Mesenchymal stem cell (in vitro differentiated cells and primary cell): ENCODE data around the gene GSN.

Experiments used
- DNase-seq: peaks from one replicate; pipeline ENCODE4 v3.0.0-alpha.2; 2013
- H2AFZ ChIP-seq: one replicate; pipeline ENCODE4 v1.6.1; 2013; ENCODE audit warnings: low read depth, mild to moderate bottlenecking, control low read depth, inconsistent platforms, low read length, moderate library complexity
- H2AK5ac ChIP-seq: 2 replicates; pipeline ENCODE4 v1.6.1; 2013; ENCODE audit warnings: low read length, moderate library complexity, mild to moderate bottlenecking, inconsistent platforms; ENCODE audit not compliant: severe bottlenecking
- H2BK120ac ChIP-seq: one replicate; pipeline ENCODE4 v1.6.1; 2013; ENCODE audit warnings: low read depth, mild to moderate bottlenecking, inconsistent platforms, low read length, moderate library complexity
- H2BK12ac ChIP-seq, 2 experiments: one replicate each; pipeline ENCODE4 v1.6.1; 2013; ENCODE audit warnings: inconsistent platforms in 2 of 2, low read length in 2 of 2, mild to moderate bottlenecking in 2 of 2, moderate library complexity in 2 of 2, control low read depth in 1 of 2
- H2BK15ac ChIP-seq: one replicate; pipeline ENCODE4 v1.6.1; 2013; ENCODE audit warnings: mild to moderate bottlenecking, low read depth, inconsistent platforms; ENCODE audit not compliant: poor library complexity, severe bottlenecking
- H2BK5ac ChIP-seq: 2 replicates; pipeline ENCODE4 v1.6.1; 2013; ENCODE audit warnings: low read depth, mild to moderate bottlenecking, low read length, control low read depth, inconsistent platforms; ENCODE audit not compliant: poor library complexity, severe bottlenecking
- H3K14ac ChIP-seq, 2 experiments: one replicate each; pipeline ENCODE4 v1.6.1; 2013; ENCODE audit warnings: inconsistent platforms in 2 of 2, low read length in 2 of 2, control low read depth in 1 of 2, mild to moderate bottlenecking in 1 of 2, moderate library complexity in 1 of 2
- H3K18ac ChIP-seq, 2 experiments: one replicate each; pipeline ENCODE4 v1.6.1; 2013; ENCODE audit warnings: inconsistent platforms in 2 of 2, low read length in 2 of 2, control low read depth in 1 of 2, low read depth in 1 of 2, mild to moderate bottlenecking in 1 of 2
- H3K23ac ChIP-seq, 2 experiments: one replicate each; pipeline ENCODE4 v1.6.1; 2013; ENCODE audit warnings: inconsistent platforms in 2 of 2, low read length in 2 of 2, mild to moderate bottlenecking in 2 of 2, moderate library complexity in 2 of 2, control low read depth in 1 of 2
- H3K27ac ChIP-seq: 2 replicates; pipeline ENCODE4 v1.5.1; 2013; ENCODE audit warnings: mild to moderate bottlenecking, moderate library complexity, low read length, control low read depth, inconsistent platforms; ENCODE audit not compliant: poor library complexity, severe bottlenecking
- H3K27me3 ChIP-seq, 2 experiments: 2 replicates each; pipeline versions ENCODE4 v1.6.1 to v1.7.0; 2013; ENCODE audit warnings: low read length in 2 of 2, mild to moderate bottlenecking in 2 of 2, moderate library complexity in 2 of 2, control low read depth in 1 of 2, inconsistent platforms in 1 of 2; ENCODE audit not compliant: control insufficient read depth in 1 of 2, insufficient read depth in 1 of 2
- H3K36me3 ChIP-seq, 2 experiments: 2 replicates each; pipeline versions ENCODE4 v1.6.1 to v1.7.0; 2013; ENCODE audit warnings: low read length in 2 of 2, control low read depth in 1 of 2, inconsistent platforms in 1 of 2, low read depth in 1 of 2, mild to moderate bottlenecking in 1 of 2; ENCODE audit not compliant: insufficient read depth in 2 of 2, control insufficient read depth in 1 of 2
- H3K4ac ChIP-seq, 2 experiments: one replicate each; pipeline ENCODE4 v1.6.1; 2013; ENCODE audit warnings: inconsistent platforms in 2 of 2, low read length in 2 of 2, mild to moderate bottlenecking in 2 of 2, moderate library complexity in 2 of 2, control low read depth in 1 of 2, low read depth in 1 of 2
- H3K4me1 ChIP-seq: 2 replicates; pipeline ENCODE4 v1.6.1; 2013; ENCODE audit warnings: low read depth, low read length, control low read depth; ENCODE audit not compliant: control insufficient read depth, insufficient read depth
- H3K4me2 ChIP-seq: 2 replicates; pipeline ENCODE4 v1.6.1; 2013; ENCODE audit warnings: low read length, mild to moderate bottlenecking, inconsistent platforms; ENCODE audit not compliant: poor library complexity, severe bottlenecking
- H3K4me3 ChIP-seq, 2 experiments: 2 replicates each; pipeline versions ENCODE4 v1.5.1 to v1.7.0; 2013; ENCODE audit warnings: low read length in 2 of 2, mild to moderate bottlenecking in 2 of 2, control low read depth in 1 of 2, low read depth in 1 of 2; ENCODE audit not compliant: insufficient read depth in 1 of 2
- H3K79me1 ChIP-seq: replicated peaks from 2 replicates; pipeline ENCODE4 v1.6.1; 2013; ENCODE audit warnings: mild to moderate bottlenecking, control low read depth, low read length, inconsistent platforms; ENCODE audit not compliant: poor library complexity, severe bottlenecking
- H3K9ac ChIP-seq: 2 replicates; pipeline ENCODE4 v1.7.0; 2013; ENCODE audit warnings: mild to moderate bottlenecking, low read length, moderate library complexity
- H3K9me3 ChIP-seq: 2 replicates; pipeline ENCODE4 v1.7.0; 2013; ENCODE audit warnings: mild to moderate bottlenecking, low read length; ENCODE audit not compliant: control insufficient read depth
- H4K8ac ChIP-seq: one replicate; pipeline ENCODE4 v1.6.1; 2013; ENCODE audit warnings: inconsistent platforms, mild to moderate bottlenecking, low read length, moderate library complexity
- H4K91ac ChIP-seq: one replicate; pipeline ENCODE4 v1.6.1; 2013; ENCODE audit warnings: mild to moderate bottlenecking, low read length, inconsistent platforms
- WGBS: methylation state at CpG from one replicate; pipeline ENCODE4 v1.1.7; 2013; ENCODE audit warnings: mixed read lengths; 5-methylcytosine and 5-hydroxymethylcytosine counted together

The GSN gene

GRCh38 chr9:121284733-121285451 lies 16.9 kb downstream of the GSN start:
- no peak for DNase-seq
- Histone ChIP-seq H2BK12ac (peak overlapping the region; percentile 34 to 64), H3K18ac (peak overlapping the region; percentile 46 to 51), H3K23ac (no peak overlapping the region), H2AK5ac (peak overlapping the region; percentile 82), H3K27ac (peak overlapping the region; percentile 100), H2BK120ac (no peak overlapping the region), H3K14ac (no peak overlapping the region), H2AFZ (no peak overlapping the region), H2BK5ac (no peak overlapping the region), H3K27me3 (no peaks in the 10 kb centered on the region), H4K8ac (peak overlapping the region; percentile 28), H2BK15ac (peak overlapping the region; percentile 89), H3K79me1 (peaks cover 24% of the 10 kb centered on the region), H3K4me1 (peaks cover 51% of the 10 kb centered on the region), H3K9ac (peak overlapping the region; percentile 93), H3K4ac (peak overlapping the region; percentile 41 to 59), H4K91ac (peak overlapping the region; percentile 64), H3K4me2 (no peak overlapping the region), H3K36me3 (peaks cover 37 to 50% of the 10 kb centered on the region in 2 experiments), H3K9me3 (no peaks in the 10 kb centered on the region), H3K4me3 (no peak overlapping the region)
- 96% methylated on average over 9 of the region's 9 CpGs for WGBS

GRCh38 chr9:121285835-121286687 lies 18.1 kb downstream of the GSN start:
- peak overlapping the region in 1 of 2 experiments; percentile 78 for H3K23ac ChIP-seq
- no peak overlapping the region for H3K4me2 ChIP-seq
- H3K27me3 ChIP-seq, result no peaks in the 10 kb centered on the region
- peak overlapping the region in 1 of 2 experiments; percentile 62 for H3K4me3 ChIP-seq
- H2BK15ac ChIP-seq, result peak overlapping the region; percentile 63
- H3K18ac ChIP-seq, result peak overlapping the region; percentile 67 to 99
- H2BK5ac ChIP-seq, result peak overlapping the region; percentile 39
- H3K9me3 ChIP-seq, result no peaks in the 10 kb centered on the region
- H2AK5ac ChIP-seq, result peak overlapping the region; percentile 81
- 27% methylated on average over 18 of the region's 18 CpGs for whole genome bisulfite sequencing
- peaks cover 49% of the 10 kb centered on the region for H3K4me1 ChIP-seq
- peaks cover 39 to 49% of the 10 kb centered on the region in 2 experiments for H3K36me3 ChIP-seq
- peak overlapping the region; percentile 85 for H4K8ac ChIP-seq
- H4K91ac ChIP-seq, result peak overlapping the region; percentile 93
- H3K14ac ChIP-seq, result peak overlapping the region in 1 of 2 experiments; percentile 35
- H3K4ac ChIP-seq, result peak overlapping the region; percentile 69 to 94
- H3K27ac ChIP-seq, result peak overlapping the region; percentile 100
- H2AFZ ChIP-seq, result no peak overlapping the region
- H3K79me1 ChIP-seq, result peaks cover 23% of the 10 kb centered on the region
- H2BK12ac ChIP-seq, result peak overlapping the region; percentile 87 to 100
- DNase-seq, result peak; percentile 90
- peak overlapping the region; percentile 93 for H3K9ac ChIP-seq
- peak overlapping the region; percentile 83 for H2BK120ac ChIP-seq

GRCh38 chr9:121286688-121286972 lies 18.7 kb downstream of the GSN start:
- WGBS, result 18% methylated on average over 2 of the region's 2 CpGs
- peak overlapping the region; percentile 100 for H3K27ac ChIP-seq

More at GRCh38 chr9:121286688-121286972, 18.7 kb downstream of the GSN start:
- no peak overlapping the region for H2BK15ac ChIP-seq
- H3K9ac ChIP-seq, result peak overlapping the region; percentile 93
- peak overlapping the region; percentile 81 for H2AK5ac ChIP-seq
- peak overlapping the region; percentile 83 for H2BK120ac ChIP-seq
- peak overlapping the region; percentile 39 for H2BK5ac ChIP-seq
- peak overlapping the region; percentile 87 to 100 for H2BK12ac ChIP-seq
- H3K4me1 ChIP-seq, result peaks cover 44% of the 10 kb centered on the region
- H3K14ac ChIP-seq, result no peak overlapping the region
- no peaks in the 10 kb centered on the region for H3K27me3 ChIP-seq
- H4K8ac ChIP-seq, result peak overlapping the region; percentile 85
- peaks cover 20% of the 10 kb centered on the region for H3K79me1 ChIP-seq
- H3K36me3 ChIP-seq, result peaks cover 33 to 43% of the 10 kb centered on the region in 2 experiments
- no peak for DNase-seq
- no peak overlapping the region for H2AFZ ChIP-seq
- H4K91ac ChIP-seq, result peak overlapping the region; percentile 93
- H3K9me3 ChIP-seq, result no peaks in the 10 kb centered on the region
- peak overlapping the region; percentile 57 to 94 for H3K4ac ChIP-seq
- peak overlapping the region in 1 of 2 experiments; percentile 62 for H3K4me3 ChIP-seq
- peak overlapping the region; percentile 11 for H3K4me2 ChIP-seq
- H3K23ac ChIP-seq, result peak overlapping the region in 1 of 2 experiments; percentile 57
- H3K18ac ChIP-seq, result peak overlapping the region; percentile 67 to 99
